22Rv1 (cell line): ENCODE measurements around the gene KATNB1.

Experiments used
- CTCF ChIP-seq: fragments of 450-650 bp; IDR thresholded peaks from 2 replicates; pipeline ENCODE4 v1.5.1; 2017; ENCODE audit warnings: mild to moderate bottlenecking
- ZFX ChIP-seq: fragments of 450-650 bp; IDR thresholded peaks from 2 replicates; pipeline ENCODE4 v1.6.1; 2017; ENCODE audit warnings: antibody characterized with exemption, borderline replicate concordance

- TF ChIP-seq CTCF (no peak), ZFX (no peak)
These were observed 15.4 kb downstream of the KATNB1 start for GRCh38 chr16:57750796-57751538.
